22Rv1 (cell line): ENCODE results near the gene SLC44A5.
A peak's percentile ranks its signal among the peaks of the same experiment; 100 is the strongest.

Source experiments
- H3K27ac ChIP-seq: fragments of 450-650 bp; 2 replicates; pipeline ENCODE4 v1.5.1; 2017
- CTCF ChIP-seq: fragments of 450-650 bp; IDR thresholded peaks from 2 replicates; pipeline ENCODE4 v1.5.1; 2017; ENCODE audit warnings: mild to moderate bottlenecking
- ZFX ChIP-seq: fragments of 450-650 bp; IDR thresholded peaks from 2 replicates; pipeline ENCODE4 v1.6.1; 2017; ENCODE audit warnings: antibody characterized with exemption, borderline replicate concordance

SLC44A5 gene

GRCh38 chr1:75559136-75559535, 51.8 kb downstream of the SLC44A5 start:
- peak overlapping the region; percentile 79 for H3K27ac ChIP-seq
- TF ChIP-seq ZFX (no peak), CTCF (no peak)

GRCh38 chr1:75554870-75555269, 56.0 kb downstream of the SLC44A5 start:
- no peak overlapping the region for H3K27ac ChIP-seq
- TF ChIP-seq CTCF (no peak), ZFX (no peak)

GRCh38 chr1:75554181-75554580, 56.7 kb downstream of the SLC44A5 start:
- H3K27ac ChIP-seq: no peak overlapping the region
- TF ChIP-seq ZFX (no peak), CTCF (no peak)

GRCh38 chr1:75550559-75550958, 60.4 kb downstream of the SLC44A5 start:
- H3K27ac ChIP-seq: no peak overlapping the region
- TF ChIP-seq ZFX (no peak), CTCF (no peak)

- H3K27ac ChIP-seq: no peak overlapping the region; the same call in 1 of the 2 replicates
- TF ChIP-seq CTCF (no peak), ZFX (no peak)
Observed at GRCh38 chr1:75548721-75549480, 62.0 kb downstream of the SLC44A5 start.

- TF ChIP-seq ZFX: no peak
- TF ChIP-seq CTCF: no peak
Observed at GRCh38 chr1:75543705-75544104, 67.2 kb downstream of the SLC44A5 start.

GRCh38 chr1:75542818-75543570, 67.9 kb downstream of the SLC44A5 start:
- TF ChIP-seq CTCF: no peak
- no peak for TF ChIP-seq ZFX
- H3K27ac ChIP-seq: no peak overlapping the region

More at GRCh38 chr1:75543705-75544104, 67.2 kb downstream of the SLC44A5 start:
- no peak overlapping the region for H3K27ac ChIP-seq
